Hematopoietic multipotent progenitor cell treated with erythropoietin and hydrocortisone succinate and interleukin-3 and kit ligand, for 8 days (in vitro differentiated cells): ENCODE data around the gene PGK1.
A peak's percentile ranks its signal among the peaks of the same experiment; 100 is the strongest.
"Not testable (repeated sequence)": the region's sequence is repeated elsewhere in the genome, so short reads cannot be mapped to it uniquely, and the experiment has no call there.

Experiments used
- DNase-seq: peaks from one replicate; pipeline ENCODE4 v3.0.0-alpha.2; 2015

Gene PGK1

DNA sequence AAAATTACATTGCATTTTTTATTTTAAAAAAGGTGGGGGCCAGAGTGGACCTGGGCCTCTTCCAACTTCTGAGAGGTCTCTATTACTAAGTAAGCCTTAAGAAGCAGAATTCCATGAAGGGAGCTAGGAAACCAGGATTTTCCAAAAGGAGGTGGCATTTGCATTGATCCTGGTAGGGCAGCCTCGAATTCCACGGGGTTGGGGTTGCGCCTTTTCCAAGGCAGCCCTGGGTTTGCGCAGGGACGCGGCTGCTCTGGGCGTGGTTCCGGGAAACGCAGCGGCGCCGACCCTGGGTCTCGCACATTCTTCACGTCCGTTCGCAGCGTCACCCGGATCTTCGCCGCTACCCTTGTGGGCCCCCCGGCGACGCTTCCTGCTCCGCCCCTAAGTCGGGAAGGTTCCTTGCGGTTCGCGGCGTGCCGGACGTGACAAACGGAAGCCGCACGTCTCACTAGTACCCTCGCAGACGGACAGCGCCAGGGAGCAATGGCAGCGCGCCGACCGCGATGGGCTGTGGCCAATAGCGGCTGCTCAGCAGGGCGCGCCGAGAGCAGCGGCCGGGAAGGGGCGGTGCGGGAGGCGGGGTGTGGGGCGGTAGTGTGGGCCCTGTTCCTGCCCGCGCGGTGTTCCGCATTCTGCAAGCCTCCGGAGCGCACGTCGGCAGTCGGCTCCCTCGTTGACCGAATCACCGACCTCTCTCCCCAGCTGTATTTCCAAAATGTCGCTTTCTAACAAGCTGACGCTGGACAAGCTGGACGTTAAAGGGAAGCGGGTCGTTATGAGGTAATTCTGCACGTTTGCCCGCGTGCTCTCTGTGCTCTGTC, at the start of gene PGK1:
Gene PGK1, plus strand, starts transcription at position 626 of the 824 bp plus-strand sequence. Its CDS starts 93 bp downstream, at position 719.
- DNase-seq = peak; percentile 94

DNA sequence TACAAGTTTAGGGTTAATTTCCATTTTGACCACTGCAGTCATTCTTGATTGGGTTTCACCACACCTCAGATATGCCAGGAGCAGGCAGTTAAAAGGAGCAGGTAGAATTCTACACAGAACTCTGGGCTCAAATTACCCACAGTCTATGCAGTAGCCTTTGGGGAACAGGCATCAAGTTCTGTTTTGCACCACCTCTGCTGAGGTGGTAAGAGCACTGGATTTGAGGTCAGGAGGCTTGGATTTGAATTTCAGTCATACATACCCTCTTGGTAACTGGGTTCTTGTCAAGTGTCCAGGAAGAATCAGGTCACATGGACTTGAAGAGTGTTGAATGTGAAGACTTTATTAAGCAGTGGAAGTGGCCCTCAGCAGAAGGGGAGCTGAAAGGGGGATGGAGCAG, 40.4 kb upstream of the PGK1 start:
- no peak for DNase-seq

DNA sequence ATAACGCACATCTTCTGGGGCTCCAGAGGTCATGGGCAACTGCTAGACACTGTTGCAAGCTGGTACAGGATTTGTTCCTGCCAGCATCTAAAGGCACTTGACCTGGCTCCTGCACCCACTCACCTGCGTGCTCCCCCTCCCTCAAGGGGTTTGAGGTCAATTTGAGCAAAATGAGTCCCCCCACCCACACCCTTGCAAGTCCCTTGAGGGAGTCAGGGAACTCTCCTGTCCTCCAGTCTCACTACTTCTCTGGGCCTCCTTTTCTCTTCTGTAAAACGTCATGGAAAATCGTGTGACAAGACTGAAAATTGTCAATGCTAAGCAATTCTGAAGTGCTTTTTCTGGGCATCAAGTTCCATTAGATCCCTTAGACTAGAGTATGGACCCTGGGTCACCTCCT, 39.9 kb upstream of the PGK1 start:
- no peak for DNase-seq

DNA sequence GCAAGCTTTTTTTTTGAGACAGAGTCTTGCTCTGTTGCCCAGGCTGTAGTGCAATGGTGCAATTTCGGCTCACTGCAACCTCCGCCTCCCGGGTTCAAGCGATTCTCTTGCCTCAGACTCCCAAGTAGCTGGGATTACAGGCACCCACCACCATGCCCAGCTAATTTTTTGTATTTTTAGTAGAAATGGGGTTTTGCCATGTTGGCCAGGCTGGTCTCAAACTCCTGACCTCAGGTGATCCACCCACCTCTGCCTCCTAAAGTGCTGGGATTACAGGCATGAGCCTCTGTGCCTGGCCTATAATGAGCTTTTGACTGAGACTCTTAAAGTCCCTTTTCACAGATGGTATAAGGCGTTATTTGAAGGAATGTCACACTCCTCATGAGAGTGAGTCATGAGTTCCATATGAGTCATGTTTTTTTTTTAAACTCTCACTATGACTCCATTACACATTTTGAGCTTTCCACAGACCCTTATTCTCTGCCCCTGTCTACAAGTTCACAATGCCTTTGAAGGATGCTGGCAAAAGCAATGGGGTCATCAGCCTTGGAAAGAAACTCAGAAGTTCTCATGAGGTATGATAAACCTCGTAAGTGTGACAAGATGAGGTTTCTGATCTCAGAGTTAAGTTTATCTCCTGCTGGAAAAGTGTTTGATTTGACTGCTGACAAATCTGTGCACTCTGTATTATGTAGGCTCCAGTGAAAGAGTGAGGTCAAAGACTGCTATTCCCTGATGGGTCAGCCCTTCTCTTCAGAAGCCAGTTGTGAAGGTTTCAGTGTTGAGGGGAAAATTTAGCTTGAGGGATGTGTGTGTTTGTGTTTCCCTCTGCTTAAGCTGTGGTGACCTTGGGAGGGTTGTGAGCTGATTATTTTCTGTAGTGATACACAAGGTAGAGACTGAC, 39.1 kb upstream of the PGK1 start:
- peak; percentile 6 for DNase-seq

DNA sequence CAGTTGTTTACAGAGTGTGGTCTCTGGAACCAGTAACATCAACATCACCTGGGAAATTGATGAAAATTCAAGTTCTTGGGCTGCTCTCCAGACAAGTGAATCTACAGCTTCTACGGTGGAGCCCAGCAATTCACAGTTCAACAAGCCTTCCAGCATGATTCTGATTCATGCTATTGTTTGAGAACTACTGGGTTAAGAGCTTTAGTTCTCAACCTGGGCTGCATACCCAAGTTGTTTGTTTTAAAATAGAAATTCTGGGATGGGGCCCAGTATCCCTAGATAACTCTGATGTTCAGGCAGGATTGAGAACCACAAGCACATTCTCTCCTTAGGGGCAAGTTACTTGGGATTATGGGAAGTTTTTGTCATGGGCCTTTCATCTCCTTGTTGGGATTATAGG, 37.9 kb upstream of the PGK1 start:
- DNase-seq = no peak

DNA sequence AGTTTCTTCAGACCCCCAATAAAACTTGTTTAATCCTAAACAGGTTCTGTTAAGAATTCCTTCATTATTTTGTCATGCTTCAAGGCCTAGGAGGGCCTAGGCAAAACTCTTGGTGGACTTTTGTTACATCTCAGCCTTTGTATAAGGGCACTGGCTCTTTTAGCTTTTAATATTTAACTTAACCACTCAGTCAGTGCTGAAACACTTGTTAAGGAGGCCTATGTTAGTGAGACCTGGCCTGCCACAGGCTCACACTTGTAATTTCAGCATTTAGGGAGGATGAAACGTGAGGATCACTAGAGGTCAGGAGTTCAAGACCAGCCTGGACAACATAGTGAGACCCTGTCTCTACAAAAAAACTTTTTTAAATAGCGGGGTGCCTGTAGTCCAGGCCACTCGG, 32.7 kb upstream of the PGK1 start:
- no peak for DNase-seq

DNA sequence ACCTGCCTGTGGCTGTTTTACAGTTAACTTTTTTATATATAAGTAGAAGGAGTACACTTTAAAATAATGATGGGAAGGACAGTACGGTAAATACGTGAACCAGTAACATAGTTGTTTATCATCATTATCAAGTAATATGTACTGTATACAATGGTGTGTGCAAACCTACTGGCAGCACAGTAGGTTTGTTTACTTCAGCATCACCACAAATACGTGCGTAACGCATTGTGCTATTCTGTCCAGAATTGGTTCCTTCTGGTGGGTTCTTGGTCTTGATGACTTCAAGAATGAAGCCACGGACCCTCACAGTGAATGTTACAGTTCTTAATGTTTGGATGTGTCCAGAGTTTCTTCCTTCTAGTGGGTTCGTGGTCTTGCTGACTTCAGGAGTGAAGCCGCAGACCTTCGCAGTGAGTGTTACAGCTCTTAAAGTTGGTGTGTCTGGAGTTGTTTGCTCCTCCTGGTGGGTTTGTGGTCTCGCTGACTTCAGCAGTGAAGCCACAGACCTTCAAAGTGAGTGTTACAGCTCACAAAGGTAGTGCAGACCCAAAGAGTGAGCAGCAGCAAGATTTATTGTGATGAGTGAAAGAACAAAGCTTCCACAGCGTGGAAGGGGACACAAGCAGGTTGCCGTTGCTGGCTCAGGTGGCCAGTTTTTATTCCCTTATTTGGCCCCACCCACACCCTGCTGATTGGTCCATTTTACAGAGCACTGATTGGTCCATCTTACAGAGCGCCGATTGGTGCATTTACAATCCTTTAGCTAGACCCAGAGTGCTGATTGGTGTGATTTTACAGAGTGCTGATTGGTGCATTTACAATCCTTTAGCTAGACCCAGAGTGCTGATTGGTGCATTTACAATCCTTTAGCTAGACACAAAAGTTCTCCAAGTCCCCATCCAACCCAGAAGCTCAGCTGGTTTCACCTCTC, 30.6 kb upstream of the PGK1 start:
- not testable (repeated sequence) for DNase-seq

DNA sequence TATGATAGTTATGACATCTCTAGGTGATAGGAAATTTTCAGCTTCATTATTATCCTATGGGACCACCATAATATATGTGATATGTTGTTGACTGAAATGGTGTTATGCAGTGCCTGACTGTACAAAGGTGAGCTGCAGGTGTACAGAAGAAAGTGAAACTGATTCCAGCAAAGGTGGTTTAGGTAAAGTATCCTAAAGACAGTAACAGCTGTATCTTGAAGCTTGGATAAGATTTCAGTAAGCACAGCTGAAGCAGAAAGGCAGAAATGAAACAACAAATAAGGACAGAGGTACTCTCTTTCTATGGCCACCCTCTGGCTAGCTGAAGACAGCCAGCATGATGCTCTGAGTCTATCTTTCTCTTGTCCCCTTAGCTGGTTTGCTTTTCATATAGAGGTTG, 30.0 kb upstream of the PGK1 start:
- DNase-seq = no peak

DNA sequence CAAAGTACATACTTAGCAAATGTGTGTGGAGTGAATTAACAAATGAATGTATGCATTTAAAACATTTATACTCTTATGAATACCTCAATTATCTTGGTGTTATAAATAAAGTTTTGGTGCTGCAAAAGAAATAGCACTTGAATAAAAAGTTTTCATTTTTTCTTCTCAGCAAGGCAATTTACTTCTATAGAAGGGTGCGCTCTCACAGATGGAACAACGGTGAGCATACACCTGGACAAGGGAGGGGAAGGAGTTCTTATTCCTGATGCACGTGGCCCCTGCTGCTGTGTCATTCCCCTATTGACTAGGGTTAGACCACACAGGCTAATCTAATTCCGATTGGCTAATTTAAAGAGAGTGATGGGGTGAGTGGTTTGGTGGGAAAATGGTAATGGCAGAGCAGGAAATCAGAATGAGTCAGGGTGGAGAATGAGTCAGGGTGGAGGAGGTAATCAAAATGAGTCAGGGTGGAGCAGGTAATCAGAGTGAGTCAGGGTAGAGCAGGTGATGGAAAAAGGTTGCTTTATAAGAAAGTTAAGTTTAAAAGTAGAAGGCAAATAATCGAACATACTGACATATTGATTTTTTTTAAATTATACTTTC, 28.2 kb upstream of the PGK1 start:
- no peak for DNase-seq

DNA sequence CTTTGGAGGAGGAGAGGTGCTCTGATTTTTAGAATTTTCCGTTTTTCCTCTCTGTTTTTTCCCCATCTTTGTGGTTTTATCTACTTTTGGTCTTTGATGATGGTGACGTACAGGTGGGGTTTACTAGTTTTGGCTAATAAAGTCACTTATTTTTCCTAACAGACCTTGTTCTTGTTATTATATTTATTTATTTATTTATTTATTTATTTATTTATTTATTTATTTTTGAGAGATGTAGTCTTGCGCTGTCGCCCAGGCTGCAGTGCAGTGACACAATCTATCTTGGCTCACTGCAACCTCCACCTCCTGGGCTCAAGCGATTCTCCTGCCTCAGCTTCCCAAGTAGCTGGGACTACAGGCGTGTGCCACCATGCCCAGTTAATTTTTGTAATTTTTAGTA, 22.6 kb upstream of the PGK1 start:
- DNase-seq = not testable (repeated sequence)

DNA sequence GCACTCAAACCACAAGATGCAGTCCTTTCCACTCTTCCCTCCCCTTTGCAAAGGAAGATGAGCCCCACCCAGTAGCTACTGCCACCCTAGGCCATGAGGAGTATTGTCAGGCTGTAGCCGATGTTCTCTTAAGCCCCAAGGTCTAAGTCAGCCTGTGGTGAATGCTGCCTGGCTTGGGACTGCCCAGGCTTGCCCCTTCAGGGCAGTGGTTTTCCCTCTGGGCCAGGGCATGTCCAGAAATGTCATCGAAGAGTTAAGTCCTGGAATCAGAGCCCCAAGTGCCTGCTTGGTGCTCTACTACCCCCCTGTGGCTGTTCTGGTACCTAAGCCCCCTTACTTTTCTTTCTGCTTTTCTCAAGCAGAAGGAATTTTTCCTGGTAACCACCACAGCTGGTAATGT, 11.8 kb upstream of the PGK1 start:
- peak; percentile 60 for DNase-seq

DNA sequence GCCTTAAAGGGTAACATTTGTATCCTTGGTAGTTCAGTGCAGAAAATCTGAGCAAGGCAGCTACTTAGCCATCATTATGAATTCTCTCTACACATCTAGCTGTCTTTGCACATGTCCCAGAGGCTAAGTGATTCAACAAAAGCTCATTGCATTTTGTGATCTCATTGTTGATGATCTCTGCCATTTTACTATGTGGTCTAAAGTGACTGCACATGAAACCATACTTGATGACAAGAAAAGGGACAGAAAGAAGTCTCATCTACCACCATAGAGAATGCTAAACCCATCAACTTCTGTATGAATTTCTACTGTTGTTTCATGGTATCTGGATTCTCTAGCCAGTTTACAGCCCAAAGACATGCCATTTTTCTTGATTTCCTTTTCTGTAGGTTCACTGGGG, 5.9 kb upstream of the PGK1 start:
- DNase-seq = no peak

DNA sequence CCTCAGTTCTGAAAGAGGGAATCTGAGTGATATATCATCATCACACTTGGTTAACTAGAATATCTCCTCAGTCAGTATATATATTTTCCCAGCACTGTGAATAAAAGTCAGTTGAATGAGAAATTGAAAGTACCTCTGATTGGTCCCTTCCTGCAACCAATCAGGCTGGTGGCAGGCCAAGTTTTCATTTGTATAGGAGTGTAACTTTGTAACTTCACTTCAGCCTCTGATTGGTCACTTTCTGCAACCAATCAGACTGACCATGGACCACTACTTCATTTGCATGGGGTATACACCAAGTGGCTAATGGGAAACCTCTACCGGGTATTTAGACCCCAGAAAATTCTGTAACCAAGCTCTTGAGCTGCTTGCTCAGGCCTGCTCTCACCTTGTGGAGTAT, 2.0 kb upstream of the PGK1 start:
- peak; percentile 44 for DNase-seq

DNA sequence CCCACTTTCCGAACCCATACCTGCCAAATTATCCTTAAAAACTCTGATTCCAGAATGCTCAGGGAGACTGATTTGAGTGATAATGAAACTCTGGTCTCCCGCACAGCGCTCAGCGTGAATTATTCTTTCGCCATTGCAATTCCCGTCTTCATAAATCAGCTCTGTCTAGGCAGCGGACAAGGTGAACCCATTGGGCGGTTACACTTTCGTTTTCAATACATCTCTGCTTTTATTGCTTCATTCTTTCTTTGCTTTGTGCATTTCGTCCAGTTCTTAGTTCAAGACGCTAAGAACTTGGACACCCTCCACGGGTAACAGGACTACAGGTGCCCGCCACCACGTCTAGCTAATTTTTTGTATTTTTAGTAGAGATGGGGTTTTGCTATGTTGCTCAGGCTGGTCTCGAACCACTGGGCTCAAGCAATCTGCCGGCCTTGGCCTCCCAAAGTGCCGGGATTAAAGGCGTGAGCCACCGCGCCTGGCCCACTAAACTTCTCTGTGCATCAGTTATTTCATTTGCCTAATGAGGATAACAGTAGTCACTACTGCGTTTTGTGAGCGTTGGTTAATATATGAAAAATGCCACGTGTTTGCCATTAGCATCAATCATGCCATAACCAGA, 936 bp upstream of the PGK1 start:
- no peak for DNase-seq

DNA sequence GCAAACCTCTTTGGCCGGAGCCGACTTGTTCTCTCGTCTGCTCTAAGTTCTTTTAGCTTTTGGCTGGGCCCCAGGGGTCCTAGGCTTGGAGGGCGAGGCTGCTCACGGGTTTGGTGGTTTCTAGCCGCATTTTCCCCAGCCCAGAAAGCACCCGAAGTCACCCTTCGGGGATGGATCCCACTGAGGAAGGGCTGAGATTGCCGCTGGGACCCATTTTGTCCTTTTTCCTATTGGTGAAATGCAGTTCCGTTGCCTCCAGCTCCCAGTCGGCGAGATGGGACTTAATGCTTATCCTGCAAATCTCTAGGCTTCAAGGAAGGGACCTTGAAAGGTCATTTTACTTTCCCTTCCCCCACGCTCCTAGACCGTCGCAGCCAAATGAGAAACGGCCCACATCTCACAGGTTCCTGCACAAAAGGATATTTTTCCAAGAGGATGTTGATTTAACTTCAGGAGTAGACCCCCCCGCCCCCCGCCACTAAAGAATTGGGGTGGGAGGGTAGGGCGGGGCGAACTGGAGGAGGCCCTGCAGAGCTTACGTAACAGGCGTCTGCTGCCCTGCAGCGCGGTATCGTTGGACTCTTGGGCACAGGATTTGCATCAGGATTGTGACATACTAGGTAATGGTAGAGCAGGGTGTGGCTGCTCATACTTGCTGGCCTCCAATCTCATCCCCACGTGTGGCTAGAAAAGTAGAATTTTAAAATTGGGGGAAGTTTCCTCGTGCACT, 564 bp downstream of the PGK1 start:
- peak; percentile 67 for DNase-seq

DNA sequence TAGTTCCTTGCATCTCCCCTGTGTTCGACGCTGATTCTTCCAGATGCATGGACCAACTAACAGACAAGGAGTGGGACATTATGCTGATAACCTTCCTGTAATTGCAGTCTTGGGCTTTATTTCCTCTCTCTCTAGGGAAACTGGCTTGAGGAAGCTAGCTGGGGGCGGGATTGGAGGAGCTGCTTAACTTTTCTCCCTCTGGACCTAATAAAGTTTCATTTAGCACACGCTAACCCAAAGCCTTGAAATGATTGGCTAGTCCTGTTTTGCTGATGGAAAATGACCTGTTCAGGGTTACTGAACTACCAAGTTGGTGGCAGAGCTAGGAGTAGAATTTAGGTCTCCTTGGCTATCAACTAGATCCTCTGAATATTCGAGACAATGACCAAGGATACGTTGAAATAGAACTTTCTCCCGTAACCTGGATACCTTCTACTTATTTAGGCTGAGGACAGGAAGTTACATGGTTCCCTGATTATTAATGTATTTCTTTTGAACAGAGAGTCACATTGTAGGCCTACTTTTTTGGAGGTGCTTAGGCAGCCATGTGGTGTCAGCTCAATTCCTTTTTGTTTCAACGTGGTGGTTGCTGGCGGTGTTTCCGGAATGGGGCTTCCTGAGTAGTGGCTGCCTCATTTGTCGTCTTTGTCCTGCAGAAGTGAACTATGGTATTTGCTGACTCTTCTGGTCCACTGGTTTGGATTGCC, 2.0 kb downstream of the PGK1 start:
- no peak for DNase-seq

DNA sequence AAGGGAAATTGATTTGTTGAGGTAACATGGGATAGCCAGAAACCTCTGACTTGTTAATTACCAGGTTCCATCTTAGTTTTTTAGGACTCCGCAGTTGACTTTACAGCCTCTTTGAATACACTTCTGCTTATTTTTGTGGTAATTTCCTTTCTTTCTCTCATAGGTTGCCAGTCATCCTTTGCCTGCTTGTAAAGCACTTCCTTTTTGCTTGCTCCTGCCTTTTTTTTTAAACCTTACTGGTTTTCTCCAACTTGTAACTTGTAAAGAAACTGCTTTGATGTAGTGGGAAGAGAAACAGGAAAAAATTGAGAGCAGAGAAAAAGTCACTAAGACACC, 2.6 kb downstream of the PGK1 start:
- DNase-seq = no peak

DNA sequence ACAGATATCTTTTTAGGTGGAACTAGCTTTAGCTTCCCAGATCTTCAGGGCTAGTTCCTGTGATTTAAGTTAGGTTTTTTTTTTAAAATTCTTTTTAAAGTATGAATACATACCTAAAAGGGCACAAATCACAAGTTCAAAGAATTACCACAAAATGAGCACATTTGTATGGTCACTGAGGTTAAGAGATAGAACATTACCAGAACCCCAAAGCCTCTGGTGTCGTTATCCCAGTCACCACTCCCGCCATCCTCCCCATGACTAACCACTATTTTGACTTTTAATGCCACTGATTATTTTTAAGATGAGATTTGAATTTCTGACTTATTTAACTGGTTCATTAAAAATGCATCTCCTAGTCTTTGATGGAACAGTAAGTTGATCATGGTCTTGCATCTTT, 5.4 kb downstream of the PGK1 start:
- DNase-seq = peak; percentile 31

DNA sequence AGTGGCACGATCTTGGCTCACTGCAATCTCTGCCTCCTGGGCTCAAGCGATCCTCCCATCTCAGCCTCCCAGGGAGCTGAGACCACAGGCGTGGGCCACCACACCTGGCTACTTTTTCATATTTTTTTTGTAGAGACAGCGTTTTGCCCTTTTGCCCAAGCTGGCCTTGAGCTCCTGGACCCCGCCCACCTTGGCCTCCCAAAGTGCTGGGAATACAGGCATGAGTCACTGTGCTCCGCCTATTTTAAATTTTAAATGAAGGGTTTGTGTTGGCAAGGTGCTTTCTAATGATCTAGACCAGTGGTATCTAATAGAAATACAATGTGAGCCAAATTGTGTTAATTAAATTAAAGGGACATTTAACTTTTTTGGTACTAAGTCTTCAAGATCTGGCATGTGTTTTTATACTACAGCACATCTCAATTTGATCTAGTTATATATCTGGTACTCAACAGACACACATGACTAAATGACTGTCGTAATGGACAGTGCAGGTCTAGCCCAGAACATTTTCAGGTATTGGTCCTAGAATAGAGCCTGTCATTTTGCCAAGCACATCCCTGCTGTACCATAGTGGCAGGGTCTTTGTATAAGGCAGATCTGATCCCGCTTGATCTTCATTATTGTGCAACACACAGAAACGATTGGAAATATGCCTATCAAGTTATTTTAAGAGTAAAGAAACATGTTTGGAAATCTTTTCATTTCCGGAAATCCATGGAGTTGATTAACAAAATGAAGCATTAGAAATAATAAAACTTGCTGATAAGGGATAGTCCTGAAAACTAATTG, 7.3 kb downstream of the PGK1 start:
- no peak for DNase-seq

DNA sequence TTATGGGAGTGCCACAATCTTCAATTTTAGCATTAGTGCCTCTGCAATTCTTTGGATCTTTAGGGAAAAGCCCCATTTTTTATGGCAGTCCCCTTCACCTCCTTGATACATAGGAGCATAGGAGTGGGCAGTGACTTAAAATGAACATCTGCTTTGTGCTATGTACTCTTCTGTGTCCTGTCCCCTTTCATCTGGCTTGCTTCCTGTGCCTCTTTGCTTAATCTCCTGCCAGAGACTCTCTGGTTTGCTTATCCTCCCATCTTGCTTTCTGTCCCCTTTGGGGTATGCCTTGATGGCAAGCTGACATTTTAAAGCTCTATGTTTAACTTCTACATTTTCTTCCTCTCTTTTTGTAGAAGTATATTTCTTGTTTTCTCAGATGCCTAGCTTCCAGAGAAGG, 12.3 kb downstream of the PGK1 start:
- DNase-seq = no peak
